ENCODE results near the gene PRPF8.
"Not testable (repeated sequence)": the region's sequence is repeated elsewhere in the genome, so short reads cannot be mapped to it uniquely, and the experiment has no call there.

DNA sequence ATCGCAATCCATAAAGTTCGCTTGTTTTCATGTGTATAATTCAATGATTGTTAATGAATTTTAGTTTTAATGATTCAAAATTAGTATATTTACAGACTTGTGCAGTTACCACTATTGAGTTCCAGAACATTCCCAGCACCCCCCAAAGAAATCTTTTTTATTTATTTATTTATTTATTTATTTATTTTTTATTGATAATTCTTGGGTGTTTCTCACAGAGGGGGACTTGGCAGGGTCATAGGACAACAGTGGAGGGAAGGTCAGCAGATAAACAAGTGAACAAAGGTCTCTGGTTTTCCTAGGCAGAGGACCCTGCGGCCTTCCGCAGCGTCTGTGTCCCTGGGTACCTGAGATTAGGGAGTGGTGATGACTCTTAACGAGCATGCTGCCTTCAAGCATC, 3.7 kb upstream of the PRPF8 start:
- not testable (repeated sequence) for TF ChIP-seq CTCF, POLR2AphosphoS5 (IDR thresholded peaks at IDR 0.05)

Measured in gastroesophageal sphincter (tissue), 3 donors.